K562 (cell line): Measurements from ENCODE around the gene ZNF181. TPM values are rescaled to one million over a fixed set of nuclear protein-coding genes. Genes with fewer than 3 reads are reported as not detected.

Experiments
- ATF7 ChIP-seq: fragments of 450-650 bp; IDR thresholded peaks from 2 replicates; pipeline ENCODE4 v1.7.1; 2014; ENCODE audit warnings: mild to moderate bottlenecking, moderate library complexity
- CREB1 ChIP-seq, 2 experiments: sonication (generic) in 1 of 2; formaldehyde crosslinking in 1 of 2; IDR thresholded peaks; 2 replicates each; pipeline versions ENCODE4 v1.6.1 to v1.8.0; 2012 to 2022; ENCODE audit warnings: inconsistent platforms in 1 of 2, mild to moderate bottlenecking in 1 of 2, missing genetic modification reagents in 1 of 2, moderate library complexity in 1 of 2
- DIDO1 ChIP-seq: fragments of 450-650 bp; IDR thresholded peaks from 2 replicates; pipeline ENCODE4 v1.6.1; 2016; ENCODE audit warnings: low read depth, missing biosample characterization, missing genetic modification characterization
- ELF4 ChIP-seq: fragments of 450-650 bp; formaldehyde crosslinking; IDR thresholded peaks from 2 replicates; pipeline ENCODE4 v1.4.0; 2022; ENCODE audit warnings: missing genetic modification characterization
- GTF2A2 ChIP-seq: IDR thresholded peaks from 2 replicates; pipeline ENCODE4 v1.6.1; 2016; ENCODE audit warnings: mild to moderate bottlenecking, missing genetic modification characterization, missing compliant biosample characterization
- GTF2E2 ChIP-seq: fragments of 200-800 bp; sonication (Bioruptor generic); IDR thresholded peaks from 2 replicates; pipeline ENCODE4 v1.6.1; 2016; ENCODE audit warnings: missing genetic modification characterization, missing compliant biosample characterization
- GTF3C2 ChIP-seq: IDR thresholded peaks from 3 replicates; pipeline ENCODE4 v1.6.1; 2011; ENCODE audit warnings: borderline replicate concordance, mild to moderate bottlenecking, moderate library complexity; ENCODE audit not compliant: insufficient read length; ENCODE audit errors: extremely low read depth
- JUN ChIP-seq, 2 experiments: sonication (generic) in 1 of 2; formaldehyde crosslinking in 1 of 2; IDR thresholded peaks; 2 replicates each; pipeline versions ENCODE4 v1.6.1 to v1.8.0; 2012 to 2022; ENCODE audit warnings: borderline replicate concordance in 2 of 2, mild to moderate bottlenecking in 2 of 2, improper control_type of control experiment in 1 of 2, low read depth in 1 of 2, low read length in 1 of 2, missing genetic modification reagents in 1 of 2
- KLF16 ChIP-seq: IDR thresholded peaks from 2 replicates; pipeline ENCODE4 v1.6.1; 2016; ENCODE audit warnings: antibody characterized with exemption
- LEF1 ChIP-seq: fragments of 450-650 bp; IDR thresholded peaks from 2 replicates; pipeline ENCODE4 v1.6.1; 2016; ENCODE audit warnings: mild to moderate bottlenecking
- MEF2A ChIP-seq: IDR thresholded peaks from 2 replicates; pipeline ENCODE4 v1.6.1; 2011; ENCODE audit warnings: low read depth, mild to moderate bottlenecking, low read length, moderate library complexity; ENCODE audit not compliant: control insufficient read depth
- PHB2 ChIP-seq: fragments of 450-650 bp; IDR thresholded peaks from 2 replicates; pipeline ENCODE4 v1.6.1; 2017; ENCODE audit warnings: low read depth
- SOX6 ChIP-seq: fragments of 450-650 bp; IDR thresholded peaks from 2 replicates; pipeline ENCODE4 v1.6.1; 2014; ENCODE audit warnings: mild to moderate bottlenecking
- SPI1 ChIP-seq: IDR thresholded peaks from 2 replicates; pipeline ENCODE4 v1.6.1; 2011; ENCODE audit warnings: low read depth, low read length, control low read depth, borderline replicate concordance
- SRSF7 ChIP-seq: fragments of 200-400 bp; formaldehyde crosslinking; optimal IDR thresholded peaks from 2 replicates; pipeline ENCODE3; 2017; ENCODE audit warnings: mild to moderate bottlenecking, low read depth, low read length
- USF1 ChIP-seq: sonication (generic); formaldehyde crosslinking; IDR thresholded peaks from 2 replicates; pipeline ENCODE4 v1.9.0; 2022; ENCODE audit warnings: mild to moderate bottlenecking, missing genetic modification reagents
- ZMIZ1 ChIP-seq, 2 experiments: fragments of 150-350 bp in 1 of 2; IDR thresholded peaks; 2 replicates each; pipeline ENCODE4 v1.6.1; 2012 to 2016; ENCODE audit warnings: low read depth in 2 of 2, low read length in 2 of 2, mild to moderate bottlenecking in 1 of 2, moderate library complexity in 1 of 2
- ZNF253 ChIP-seq: fragments of 250-450 bp; sonication (Bioruptor Pico); conservative IDR thresholded peaks from 2 replicates; pipeline ENCODE4 v1.6.1; 2021; ENCODE audit warnings: mild to moderate bottlenecking
- ZNF639 ChIP-seq, 2 experiments: fragments of 200-800 bp in 1 of 2; sonication (Bioruptor generic) in 1 of 2; sonication (generic) in 1 of 2; formaldehyde crosslinking in 1 of 2; IDR thresholded peaks in 1 of 2; conservative IDR thresholded peaks in 1 of 2; 2 replicates each; pipeline versions ENCODE4 v1.5.0 to v1.6.1; 2016 to 2020; ENCODE audit warnings: missing compliant biosample characterization in 1 of 2, missing genetic modification characterization in 1 of 2, missing genetic modification reagents in 1 of 2
- polyA plus RNA-seq, 8 experiments: library from polyadenylated mRNA; depleted of rRNA in 4 of 8; stranded (reverse) in 5 of 8; unstranded in 3 of 8; fragments of >200 nt; fragmentation: Nextera tagmentation in 2 of 8; fragmentation: Illumina TruSeq in 1 of 8; extraction: Ambion mirVana in 2 of 8; extraction: Trizol in 1 of 8; gene quantifications; 2 replicates each; pipeline versions ENCODE4 v1.2.1 to v1.2.3, GENCODE V29; 2011 to 2014; ENCODE audit warnings: inconsistent platforms in 1 of 8, missing spikeins in 1 of 8
- total RNA-seq, 7 experiments: library from RNA; depleted of rRNA in 6 of 7; stranded (reverse); fragments of >200 nt in 6 of 7; fragmentation: Illumina TruSeq in 2 of 7; extraction: Trizol in 2 of 7; gene quantifications; 2 replicates each; pipeline versions ENCODE4 v1.2.1 to v1.2.3, GENCODE V29; 2011 to 2021; ENCODE audit warnings: low replicate concordance in 1 of 7

The ZNF181 gene
- total and polyA plus RNA-seq, 9 of the 15 experiments (the other 6 are each of a cell fraction or from before 2014, with no cell fraction given) = 4.3 to 20.3 (median 12.1) TPM

- no peak for TF ChIP-seq GTF3C2
- no peak for TF ChIP-seq LEF1
- TF ChIP-seq GTF2E2 (tag) = peak; percentile 28; the same call in 1 of the 2 replicates
- TF ChIP-seq JUN (IDR thresholded peaks at IDR 0.05; ENCODE audit: borderline replicate concordance, low read depth, low read length) = 0 out of 2 replicates have a peak, but pooled peaks have one; percentile 28
- no peak for TF ChIP-seq JUN (CRISPR knock-in tag; IDR thresholded peaks at IDR 0.05; ENCODE audit: borderline replicate concordance)
- TF ChIP-seq SPI1 = no peak
- no peak for TF ChIP-seq ZNF253 (CRISPR knock-in tag)
- no peak for TF ChIP-seq ELF4
- no peak for TF ChIP-seq MEF2A
- TF ChIP-seq KLF16 = no peak
- no peak for TF ChIP-seq USF1 (CRISPR knock-in tag)
- TF ChIP-seq ATF7 = peak; percentile 35; the same call in 1 of the 2 replicates
- no peak for TF ChIP-seq SRSF7
- peak; percentile 28; the same call in 1 of the 2 replicates for TF ChIP-seq DIDO1 (tag)
- TF ChIP-seq ZMIZ1 (IDR thresholded peaks at IDR 0.05; ENCODE audit: low read depth in 2 of 2, low read length in 2 of 2) = peak in 1 of 2 experiments; percentile 14; a peak in 1 of 4 replicates
- no peak for TF ChIP-seq PHB2
- no peak for TF ChIP-seq SOX6
- 0 out of 4 replicates have a peak, but pooled peaks of 1 of the 2 experiments have one; percentile 5 for TF ChIP-seq ZNF639 (CRISPR knock-in tag; conservative IDR thresholded peaks at IDR 0.05 in 1 of 2, IDR thresholded peaks at IDR 0.05 in 1 of 2)
- TF ChIP-seq GTF2A2 (tag) = no peak
- peak; percentile 99 for TF ChIP-seq CREB1 (IDR thresholded peaks at IDR 0.05)
- no peak for TF ChIP-seq CREB1 (CRISPR knock-in tag; IDR thresholded peaks at IDR 0.05)
Observed at GRCh38 chr19:34734537-34735103, 577 bp downstream of the ZNF181 start (continued).
